Hindlimb muscle (tissue), 1 donor: Measurements from ENCODE around the gene CELF4. TPM values are rescaled to one million over a fixed set of nuclear protein-coding genes. Genes with fewer than 3 reads are reported as not detected.

Experiments used
- DNase-seq: peaks from one replicate; pipeline ENCODE4 v3.0.0-alpha.2; 2013
- polyA plus RNA-seq: library from polyadenylated mRNA; unstranded; fragments of 120-200 nt; gene quantifications from one replicate; pipeline ENCODE4 v1.2.1, GENCODE V29; 2013; ENCODE audit not compliant: insufficient read length

The CELF4 gene
- 0.84 TPM for polyA plus RNA-seq

- DNase-seq = no peak
Measured at GRCh38 chr18:37565101-37565976, at the start of gene CELF4. Gene CELF4 (minus strand): TSS chr18:37565798.

GRCh38 chr18:37613253-37613565 is 47.6 kb upstream of the CELF4 start:
- no peak for DNase-seq

DNA sequence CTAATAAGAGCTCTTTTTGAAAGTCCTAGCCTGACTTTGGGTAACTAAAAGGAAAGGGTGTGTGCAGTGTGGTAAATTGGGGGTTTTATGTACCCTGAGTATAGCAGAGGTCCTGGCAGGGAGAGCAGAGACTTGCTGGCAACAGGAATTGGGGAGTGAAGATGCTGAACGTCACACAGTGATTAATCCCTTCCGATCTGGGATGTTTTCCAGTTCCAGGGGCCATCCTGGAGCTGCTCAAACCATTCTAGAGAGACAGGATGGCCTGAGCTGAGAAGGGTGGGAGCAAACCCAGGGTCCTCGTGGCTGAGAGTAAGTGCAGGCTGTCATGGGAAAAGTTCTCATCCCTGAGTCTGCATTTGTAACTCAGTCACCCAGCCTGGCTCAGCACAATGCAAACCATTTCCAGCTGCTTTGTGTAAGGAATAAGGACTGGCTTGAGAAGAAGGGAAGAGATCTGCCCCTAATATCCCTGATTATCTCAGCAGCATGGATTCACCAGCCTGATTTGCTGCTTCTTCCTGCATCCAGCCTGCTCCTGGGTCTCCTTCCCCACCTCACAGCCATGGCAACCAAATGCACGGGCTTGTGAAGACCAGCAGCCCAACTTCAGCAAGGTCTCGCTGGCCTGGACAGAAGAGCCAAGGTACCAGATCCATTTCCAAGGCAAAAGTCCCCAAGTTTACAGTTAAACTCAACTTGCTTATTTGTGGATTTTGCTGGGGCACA is 47.1 kb upstream of the CELF4 start:
- peak; percentile 13 for DNase-seq

GRCh38 chr18:37611614-37612279 is 46.1 kb upstream of the CELF4 start:
- DNase-seq = no peak

- no peak for DNase-seq
Measured at GRCh38 chr18:37608876-37609275, 43.3 kb upstream of the CELF4 start.

- DNase-seq = no peak
Measured at GRCh38 chr18:37607281-37607680, 41.7 kb upstream of the CELF4 start.

GRCh38 chr18:37604032-37604431 is 38.4 kb upstream of the CELF4 start:
- DNase-seq = no peak

DNA sequence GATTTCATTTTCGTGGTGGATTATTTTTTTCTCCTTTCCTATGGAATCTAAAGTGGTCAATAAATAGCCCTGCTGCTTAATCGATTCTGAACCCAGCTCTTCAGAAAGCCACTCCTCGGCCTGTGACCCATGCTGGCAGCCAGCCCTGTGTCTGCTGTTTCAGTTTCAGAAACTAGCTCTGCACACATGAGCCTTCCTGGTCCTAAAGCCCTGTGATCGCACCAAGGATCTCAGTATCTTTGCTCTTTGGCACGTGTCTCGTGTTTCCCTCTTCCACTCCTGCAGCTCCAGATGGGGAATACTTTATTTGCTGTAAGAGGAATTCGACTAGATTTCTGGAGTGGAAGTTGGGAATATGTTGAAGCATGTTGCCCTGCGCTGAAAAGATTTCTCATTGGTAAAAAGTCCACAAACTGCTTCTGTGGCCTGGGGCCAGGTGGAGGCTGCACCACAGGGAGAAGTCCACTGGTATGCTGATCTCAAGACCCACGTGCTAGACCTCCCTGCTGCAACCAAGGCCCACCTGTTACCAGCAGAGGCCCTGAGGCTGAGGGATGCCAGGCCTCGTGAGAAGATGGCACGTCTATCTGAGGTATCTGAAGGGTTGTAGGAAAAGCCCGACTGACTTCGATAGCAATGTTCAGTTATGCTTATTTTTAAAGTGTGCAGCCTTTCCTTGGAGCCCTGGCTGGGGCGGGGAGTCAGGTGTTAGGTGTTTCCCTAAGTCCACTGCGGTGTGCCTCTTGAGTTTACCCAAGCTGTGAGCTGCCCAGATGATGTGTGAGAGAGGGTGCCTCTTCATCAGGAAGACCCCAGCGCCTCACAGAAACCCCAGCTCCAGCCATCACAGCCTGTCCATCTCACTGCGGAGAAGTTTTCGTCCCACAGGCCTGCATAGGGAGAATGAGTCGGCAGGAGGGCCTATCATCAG is 33.6 kb upstream of the CELF4 start:
- DNase-seq = no peak

- DNase-seq = no peak
Measured at GRCh38 chr18:37598396-37598795, 32.8 kb upstream of the CELF4 start.

DNA sequence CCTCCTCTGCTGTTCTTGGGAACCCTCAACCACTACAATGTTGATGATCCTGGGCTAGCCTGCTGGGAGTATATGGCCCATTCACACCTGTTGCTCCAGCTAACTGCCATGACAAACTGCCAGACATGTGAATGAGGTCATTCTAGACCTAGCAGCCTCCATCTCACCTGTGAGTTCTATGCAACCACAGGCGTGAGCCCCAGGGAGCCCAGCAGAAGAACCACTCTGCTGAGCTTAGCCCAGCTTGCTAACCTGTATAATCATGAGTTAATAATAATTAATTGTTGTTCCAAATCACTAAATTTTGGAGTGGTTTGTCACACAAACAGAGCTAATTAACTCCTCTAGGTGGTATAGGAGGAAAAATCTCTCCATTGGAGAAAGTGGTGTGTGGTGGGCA is 24.7 kb upstream of the CELF4 start:
- DNase-seq = no peak

- DNase-seq = no peak
Measured at GRCh38 chr18:37588289-37588688, 22.7 kb upstream of the CELF4 start.

GRCh38 chr18:37586656-37587225 is 21.1 kb upstream of the CELF4 start:
- DNase-seq = no peak

GRCh38 chr18:37584952-37585695 is 19.5 kb upstream of the CELF4 start:
- DNase-seq = no peak

GRCh38 chr18:37584217-37584616 is 18.6 kb upstream of the CELF4 start:
- no peak for DNase-seq

- DNase-seq = no peak
Measured at GRCh38 chr18:37582261-37582660, 16.7 kb upstream of the CELF4 start.

GRCh38 chr18:37578886-37579513 is 13.4 kb upstream of the CELF4 start:
- DNase-seq = no peak

DNA sequence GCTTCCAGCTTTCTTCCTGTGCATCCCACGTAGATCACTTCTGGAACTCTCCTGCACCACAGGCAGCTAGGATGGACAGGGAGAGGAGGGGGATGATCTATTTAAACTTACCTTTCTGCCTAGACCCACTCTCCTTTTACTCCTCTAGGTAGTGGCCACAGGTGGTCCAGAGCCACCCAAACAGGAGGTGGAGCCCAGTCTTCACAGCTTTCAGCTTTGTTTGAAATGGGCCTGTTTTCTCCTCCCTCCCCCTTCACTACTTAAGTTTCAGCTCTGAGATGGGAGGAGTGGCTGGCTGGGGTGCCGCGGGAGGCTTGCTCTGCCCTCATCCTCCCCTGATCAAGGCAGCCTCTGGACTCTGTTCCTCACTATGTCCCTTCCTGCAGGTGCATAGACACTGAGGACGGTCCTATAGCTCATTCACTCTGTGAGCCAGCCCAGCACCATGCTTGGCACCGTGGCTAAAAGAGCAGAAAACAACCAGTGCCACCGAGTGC is 12.6 kb upstream of the CELF4 start:
- no peak for DNase-seq

DNA sequence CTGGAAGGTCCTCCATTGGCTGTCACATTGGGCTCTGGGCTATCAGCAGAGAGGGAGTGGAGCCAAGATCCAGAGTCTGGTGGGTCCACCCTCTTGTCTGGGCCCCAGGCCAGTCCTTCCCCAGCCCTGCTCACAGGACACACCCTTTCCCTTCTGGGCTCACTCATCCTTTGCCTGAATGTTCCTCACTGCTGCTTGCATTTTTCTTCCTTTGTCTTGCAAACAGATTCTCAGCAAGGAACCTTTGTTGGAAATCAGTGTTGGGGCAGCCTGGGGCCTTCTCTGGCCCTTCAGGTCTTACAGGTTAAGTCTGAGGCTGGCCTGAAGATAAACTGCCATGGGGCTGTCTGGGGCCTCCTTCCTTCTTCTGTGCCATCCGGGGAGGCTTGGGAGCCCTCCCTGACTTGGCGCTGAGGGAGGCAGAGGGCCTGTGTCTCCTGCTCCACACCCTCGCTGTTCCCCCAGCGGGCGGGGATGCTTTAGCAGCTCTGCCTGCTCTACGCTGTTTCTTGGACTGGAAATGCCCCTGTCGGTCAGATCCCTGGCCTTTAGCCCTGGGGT is 11.5 kb upstream of the CELF4 start:
- peak; percentile 34 for DNase-seq

- DNase-seq = no peak
Measured at GRCh38 chr18:37575646-37576045, 10.0 kb upstream of the CELF4 start.

GRCh38 chr18:37574113-37574512 is 8.5 kb upstream of the CELF4 start:
- DNase-seq = no peak
